GM12864 (cell line): ENCODE results near the gene PLXNA2.

Experiments
- DNase-seq: peaks from one replicate; pipeline ENCODE4 v3.0.0-alpha.2; 2011; ENCODE audit warnings: low read depth
- H3K4me3 ChIP-seq: 2 replicates; pipeline ENCODE4 v1.5.1; 2011; ENCODE audit warnings: mild to moderate bottlenecking, low read depth, low read length, control low read depth
- CTCF ChIP-seq: IDR thresholded peaks from 2 replicates; pipeline ENCODE4 v1.5.1; 2011; ENCODE audit warnings: low read depth, mild to moderate bottlenecking, moderate library complexity, low read length, control low read depth, inconsistent platforms; ENCODE audit errors: missing control alignments

The PLXNA2 gene

GRCh38 chr1:208243967-208244916 is at the start of gene PLXNA2:
PLXNA2 (minus strand) TSS chr1:208244384; CDS start chr1:208217922, 26,462 bp downstream.
- no peak for TF ChIP-seq CTCF
- H3K4me3 ChIP-seq: peak within 1 kb of the TSS; percentile 43
- DNase-seq: no peak

GRCh38 chr1:208292908-208293307 is 48.7 kb upstream of the PLXNA2 start:
- no peak for TF ChIP-seq CTCF
- no peak overlapping the region for H3K4me3 ChIP-seq
- no peak for DNase-seq

- no peak for TF ChIP-seq CTCF
- H3K4me3 ChIP-seq: no peak overlapping the region
- DNase-seq: no peak
These were observed 47.9 kb upstream of the PLXNA2 start for GRCh38 chr1:208291923-208292711.

- TF ChIP-seq CTCF: no peak
- no peak for DNase-seq
These were observed 46.9 kb upstream of the PLXNA2 start for GRCh38 chr1:208291129-208291528.

GRCh38 chr1:208289716-208290115 is 45.5 kb upstream of the PLXNA2 start:
- TF ChIP-seq CTCF: no peak
- DNase-seq: no peak
- no peak overlapping the region for H3K4me3 ChIP-seq

More at GRCh38 chr1:208291129-208291528, 46.9 kb upstream of the PLXNA2 start:
- H3K4me3 ChIP-seq: no peak overlapping the region

GRCh38 chr1:208288495-208288894 is 44.3 kb upstream of the PLXNA2 start:
- DNase-seq: no peak
- no peak for TF ChIP-seq CTCF
- H3K4me3 ChIP-seq: no peak overlapping the region
